HFF-Myc (cell line): ENCODE results near the gene CES2.
"Not testable (repeated sequence)": the region's sequence is repeated elsewhere in the genome, so short reads cannot be mapped to it uniquely, and the experiment has no call there.

Source experiments
- DNase-seq: peaks from one replicate; pipeline ENCODE4 v3.0.0-alpha.2; 2011; ENCODE audit warnings: low read depth; ENCODE audit errors: extremely low read depth
- H3K4me3 ChIP-seq: replicated peaks from 2 replicates; pipeline ENCODE4 v1.5.1; 2011; ENCODE audit warnings: low read depth, mild to moderate bottlenecking, control low read depth, low read length
- TF ChIP-seq, protein P1 (sequence below): IDR thresholded peaks from 2 replicates; pipeline ENCODE4 v1.5.1; 2012; ENCODE audit warnings: mild to moderate bottlenecking, low read depth, low read length, control low read depth; ENCODE audit errors: missing control alignments

CES2 gene

DNA sequence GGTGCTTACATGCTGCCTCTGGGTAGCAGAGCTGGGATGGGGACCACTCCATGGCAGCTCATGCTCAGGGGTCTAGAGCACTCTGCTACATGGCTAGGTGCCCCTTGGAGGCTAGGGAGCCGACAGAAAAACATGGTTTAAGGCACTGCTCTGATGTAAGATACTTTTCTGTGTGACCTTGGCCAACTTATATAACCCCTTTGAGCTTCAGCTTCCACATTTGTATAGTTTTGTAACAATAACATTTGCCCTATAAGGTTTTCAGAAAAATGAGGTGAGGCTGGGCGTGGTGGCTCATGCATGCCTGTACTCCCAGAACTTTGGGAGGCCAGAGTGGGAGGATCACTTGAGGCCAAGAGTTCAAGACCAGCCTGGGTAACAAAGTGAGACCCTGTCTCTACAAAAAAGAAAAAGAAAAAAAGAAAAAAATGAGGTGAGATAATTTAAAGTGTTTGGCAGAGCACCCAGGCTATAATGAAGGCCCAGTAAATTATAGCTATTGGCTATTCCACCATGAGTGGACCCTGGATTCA, 56.3 kb downstream of the CES2 start:
- TF ChIP-seq, protein P1, sequence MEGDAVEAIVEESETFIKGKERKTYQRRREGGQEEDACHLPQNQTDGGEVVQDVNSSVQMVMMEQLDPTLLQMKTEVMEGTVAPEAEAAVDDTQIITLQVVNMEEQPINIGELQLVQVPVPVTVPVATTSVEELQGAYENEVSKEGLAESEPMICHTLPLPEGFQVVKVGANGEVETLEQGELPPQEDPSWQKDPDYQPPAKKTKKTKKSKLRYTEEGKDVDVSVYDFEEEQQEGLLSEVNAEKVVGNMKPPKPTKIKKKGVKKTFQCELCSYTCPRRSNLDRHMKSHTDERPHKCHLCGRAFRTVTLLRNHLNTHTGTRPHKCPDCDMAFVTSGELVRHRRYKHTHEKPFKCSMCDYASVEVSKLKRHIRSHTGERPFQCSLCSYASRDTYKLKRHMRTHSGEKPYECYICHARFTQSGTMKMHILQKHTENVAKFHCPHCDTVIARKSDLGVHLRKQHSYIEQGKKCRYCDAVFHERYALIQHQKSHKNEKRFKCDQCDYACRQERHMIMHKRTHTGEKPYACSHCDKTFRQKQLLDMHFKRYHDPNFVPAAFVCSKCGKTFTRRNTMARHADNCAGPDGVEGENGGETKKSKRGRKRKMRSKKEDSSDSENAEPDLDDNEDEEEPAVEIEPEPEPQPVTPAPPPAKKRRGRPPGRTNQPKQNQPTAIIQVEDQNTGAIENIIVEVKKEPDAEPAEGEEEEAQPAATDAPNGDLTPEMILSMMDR: no peak
- DNase-seq: no peak
- H3K4me3 ChIP-seq: no peak overlapping the region

DNA sequence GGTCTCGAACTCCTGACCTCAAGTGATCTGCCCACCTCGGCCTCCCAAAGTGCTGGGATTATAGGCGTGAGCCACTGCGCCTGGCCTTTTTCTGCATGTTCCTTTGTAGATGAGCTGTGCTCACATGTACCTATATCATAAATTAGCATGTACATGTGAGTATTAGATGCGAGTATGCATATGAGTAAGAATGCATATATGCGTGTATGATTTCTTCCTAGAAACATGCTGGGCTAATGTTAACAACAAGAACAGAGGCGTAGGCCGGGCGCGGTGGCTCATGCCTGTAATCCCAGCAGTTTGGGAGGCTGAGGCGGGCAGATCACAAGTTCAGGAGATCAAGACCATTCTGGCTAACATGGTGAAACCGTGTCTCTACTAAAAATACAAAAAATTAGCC, 58.2 kb downstream of the CES2 start:
- not testable (repeated sequence) for DNase-seq, H3K4me3 ChIP-seq
